HG02852 (cell line): ENCODE measurements around the gene ABHD15.

Source experiments
- ATAC-seq: cut with Tn5 transposase; IDR thresholded peaks from one replicate; pipeline ENCODE4 v1.9.1; 2021; ENCODE audit warnings: mild to moderate bottlenecking, moderate library complexity; ENCODE audit not compliant: unreplicated experiment

The ABHD15 gene

DNA sequence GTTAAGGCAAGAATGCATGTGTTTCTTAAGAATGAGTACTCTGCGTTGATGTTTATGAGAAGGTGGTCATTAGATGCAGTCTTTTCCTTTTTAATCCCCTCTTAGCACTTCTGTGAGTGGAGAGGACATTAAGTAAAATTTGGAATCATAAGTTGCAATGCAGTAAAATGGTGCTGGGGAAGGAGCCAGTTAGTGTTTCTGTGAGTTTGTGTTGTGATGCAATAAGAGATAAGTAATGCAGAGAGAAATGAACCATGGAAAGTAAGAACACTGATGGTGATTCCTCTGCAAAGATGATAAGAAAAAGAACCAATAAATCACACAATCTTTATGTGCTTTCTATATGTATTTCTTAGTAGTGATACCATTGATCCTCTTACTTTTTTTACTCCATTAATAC, 20.0 kb downstream of the ABHD15 start:
- no peak for ATAC-seq

DNA sequence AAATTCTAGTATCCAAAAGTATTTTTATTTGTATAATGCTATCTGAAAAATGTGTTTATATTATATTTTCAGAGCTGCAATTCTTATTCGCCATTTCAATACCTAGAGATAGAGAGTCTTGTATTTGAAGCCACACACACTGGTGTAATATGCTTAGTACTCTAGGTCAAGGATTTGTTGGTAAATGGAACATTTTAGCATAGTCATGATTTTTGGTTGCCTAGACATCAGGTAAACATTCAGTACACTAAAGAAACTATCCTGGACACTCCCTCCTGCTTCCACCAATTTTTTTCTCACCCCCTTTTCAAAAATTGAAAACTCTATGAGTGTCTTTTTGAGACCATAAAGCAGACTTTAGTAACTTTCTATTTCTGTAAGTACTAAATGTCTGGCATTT, 20.8 kb downstream of the ABHD15 start:
- no peak for ATAC-seq

DNA sequence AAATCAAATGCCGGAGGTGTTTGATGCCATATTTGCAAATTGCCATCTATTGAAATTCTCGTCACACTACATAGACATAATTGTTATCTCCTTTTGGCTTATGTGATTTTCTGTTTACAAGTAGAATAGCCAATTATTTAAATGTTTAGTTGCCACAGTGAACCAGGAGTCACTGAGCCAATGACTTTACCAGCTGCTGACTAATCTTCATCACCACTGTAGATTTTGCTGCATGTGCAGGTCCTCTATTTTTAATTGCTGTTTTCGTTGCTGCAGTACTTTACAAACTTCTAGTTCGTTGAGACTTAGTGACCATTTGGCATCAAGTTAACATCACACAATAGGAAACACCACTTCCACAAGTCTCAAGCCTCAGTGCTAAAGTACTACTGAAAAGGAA, 22.8 kb downstream of the ABHD15 start:
- no peak for ATAC-seq

DNA sequence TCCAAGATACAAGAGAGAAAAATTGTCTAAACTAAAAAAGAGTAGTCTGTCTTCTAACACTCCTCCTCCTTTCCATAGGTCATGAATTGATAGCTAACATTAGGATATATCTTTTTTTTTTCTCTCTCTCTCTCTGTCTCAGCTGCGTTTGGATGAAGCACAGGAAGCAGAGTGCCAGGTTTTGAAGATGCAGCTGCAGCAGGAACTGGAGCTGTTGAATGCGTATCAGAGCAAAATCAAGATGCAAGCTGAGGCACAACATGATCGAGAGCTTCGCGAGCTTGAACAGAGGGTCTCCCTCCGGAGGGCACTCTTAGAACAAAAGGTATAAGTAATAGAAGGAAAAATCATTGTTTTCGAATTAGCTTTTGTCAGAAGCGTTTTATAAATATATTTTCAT, 32.9 kb downstream of the ABHD15 start:
- ATAC-seq: no peak

DNA sequence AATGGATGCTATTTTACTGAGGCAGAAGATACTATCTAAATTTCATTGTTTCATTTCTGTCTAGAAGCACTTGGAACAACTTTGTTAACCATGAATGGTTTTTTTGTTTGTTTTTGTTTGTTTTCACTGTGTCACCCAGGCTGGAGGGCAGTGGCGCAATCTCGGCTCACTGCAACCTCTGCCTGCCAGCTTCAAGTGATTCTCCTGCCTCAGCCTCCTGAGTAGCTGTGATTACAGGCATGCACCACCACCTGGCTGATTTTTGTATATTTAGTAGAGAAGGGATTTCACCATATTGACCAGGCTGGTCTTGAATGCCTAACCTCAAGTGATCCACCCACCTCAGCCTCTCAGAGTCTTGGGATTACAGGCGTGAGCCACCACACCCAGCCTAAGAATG, 40.5 kb downstream of the ABHD15 start:
- ATAC-seq: no peak

DNA sequence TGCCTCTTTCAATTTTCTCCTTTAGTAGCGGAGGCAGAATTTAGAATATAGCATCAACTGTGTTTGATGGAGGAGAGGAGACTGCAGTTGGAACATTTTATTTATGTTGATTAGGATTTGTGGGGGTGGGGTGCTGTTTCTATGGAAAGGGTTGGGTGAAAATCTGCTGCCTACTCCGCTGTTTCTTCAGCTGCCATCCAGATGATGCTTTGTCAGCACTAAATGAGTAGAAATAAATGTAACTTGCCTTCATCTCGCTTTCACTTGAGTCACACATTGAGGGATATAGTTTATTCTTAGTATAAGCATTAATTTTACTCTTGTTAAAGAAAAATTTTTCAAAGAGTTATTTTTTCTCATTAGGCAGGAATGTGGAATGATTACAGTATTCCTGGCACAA, 42.1 kb downstream of the ABHD15 start:
- ATAC-seq: no peak

DNA sequence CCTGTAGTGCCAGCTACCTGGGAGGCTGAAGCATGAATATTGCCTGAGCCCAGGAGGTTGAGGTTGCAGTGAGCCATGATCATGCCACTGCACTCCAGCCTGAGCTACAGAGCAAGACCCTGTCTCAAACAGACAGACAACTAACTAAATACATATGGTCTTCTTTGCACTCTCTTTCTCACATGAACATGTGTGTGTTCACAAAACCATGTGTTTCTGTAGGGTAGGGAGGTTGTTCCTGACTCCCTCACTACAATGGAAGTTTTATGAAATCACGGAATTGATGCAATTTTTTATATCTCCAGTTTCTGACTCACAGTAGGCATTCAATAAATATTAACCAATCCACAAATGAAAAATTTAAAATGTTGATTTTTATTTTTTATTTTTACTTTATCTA, 48.5 kb downstream of the ABHD15 start:
- no peak for ATAC-seq

DNA sequence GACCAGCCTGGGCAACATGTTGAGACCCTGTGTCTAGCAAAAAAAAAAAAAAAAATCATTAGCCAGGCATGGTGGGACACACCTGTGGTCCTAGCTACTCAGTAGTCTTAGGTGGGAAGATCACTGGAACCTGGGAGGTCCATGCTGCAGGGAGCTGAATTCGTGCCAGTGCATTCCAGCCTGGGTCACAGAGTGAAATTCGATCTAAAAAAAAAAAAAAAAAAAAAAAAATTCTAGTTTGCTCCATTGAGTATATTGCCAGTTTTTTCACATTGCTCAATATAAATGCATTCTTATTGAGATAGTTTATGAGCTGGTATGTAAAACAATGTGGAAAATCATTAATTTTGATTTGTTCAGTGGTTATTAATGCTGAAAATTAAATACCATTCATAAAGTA, 52.0 kb downstream of the ABHD15 start:
- ATAC-seq: no peak

DNA sequence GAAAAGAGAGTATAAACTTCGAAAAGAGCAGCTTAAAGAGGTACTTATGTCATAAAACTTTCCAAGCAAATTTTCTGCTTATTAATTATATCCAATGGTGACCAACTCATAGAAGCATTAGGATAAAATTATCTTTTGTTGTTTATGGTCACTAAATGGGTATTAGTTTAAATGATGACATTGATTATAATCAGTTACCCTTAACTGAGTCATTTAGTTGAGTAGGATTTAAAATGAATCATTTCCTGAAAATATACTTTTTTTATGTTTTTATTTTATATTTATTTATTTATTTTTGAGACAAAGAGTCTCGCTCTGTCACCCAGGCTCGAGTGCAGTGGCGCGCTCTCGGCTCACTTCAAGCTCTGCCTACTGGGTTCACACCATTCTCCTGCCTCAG, 55.9 kb downstream of the ABHD15 start:
- no peak for ATAC-seq
